NOMO-1 treated with DMSO at 0.1 percent for 48 hours (cell line): ENCODE results near the gene MTA3.
"Not testable (repeated sequence)": the region's sequence is repeated elsewhere in the genome, so short reads cannot be mapped to it uniquely, and the experiment has no call there.

Experiments
- DNase-seq: peaks from one replicate; lab custom pipeline; 2025; ENCODE audit not compliant: unreplicated experiment; lab: John Stamatoyannopoulos, UW

The MTA3 gene

DNA sequence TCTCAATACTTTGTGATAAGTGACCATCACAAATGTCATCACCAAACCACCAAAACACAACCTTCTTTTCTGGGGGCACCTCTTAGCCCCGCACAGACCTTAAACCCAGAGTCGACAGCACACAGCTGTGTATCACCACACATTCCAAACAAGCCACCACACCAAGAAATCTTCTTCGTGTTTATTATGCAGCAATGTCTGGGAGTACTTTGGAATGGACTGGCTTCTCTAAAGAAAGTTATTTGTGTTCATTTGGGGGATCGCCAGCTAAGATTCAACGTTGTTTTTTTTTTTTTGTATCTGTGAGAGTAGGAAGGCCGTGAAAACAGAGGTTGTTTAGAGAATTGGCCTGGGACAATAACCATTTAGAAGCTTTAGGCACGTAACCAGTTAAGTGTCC is 1.1 kb upstream of the MTA3 start:
- no peak for DNase-seq

- no peak for DNase-seq
These were observed 529 bp upstream of the MTA3 start for GRCh38 chr2:42567806-42568400.

DNA sequence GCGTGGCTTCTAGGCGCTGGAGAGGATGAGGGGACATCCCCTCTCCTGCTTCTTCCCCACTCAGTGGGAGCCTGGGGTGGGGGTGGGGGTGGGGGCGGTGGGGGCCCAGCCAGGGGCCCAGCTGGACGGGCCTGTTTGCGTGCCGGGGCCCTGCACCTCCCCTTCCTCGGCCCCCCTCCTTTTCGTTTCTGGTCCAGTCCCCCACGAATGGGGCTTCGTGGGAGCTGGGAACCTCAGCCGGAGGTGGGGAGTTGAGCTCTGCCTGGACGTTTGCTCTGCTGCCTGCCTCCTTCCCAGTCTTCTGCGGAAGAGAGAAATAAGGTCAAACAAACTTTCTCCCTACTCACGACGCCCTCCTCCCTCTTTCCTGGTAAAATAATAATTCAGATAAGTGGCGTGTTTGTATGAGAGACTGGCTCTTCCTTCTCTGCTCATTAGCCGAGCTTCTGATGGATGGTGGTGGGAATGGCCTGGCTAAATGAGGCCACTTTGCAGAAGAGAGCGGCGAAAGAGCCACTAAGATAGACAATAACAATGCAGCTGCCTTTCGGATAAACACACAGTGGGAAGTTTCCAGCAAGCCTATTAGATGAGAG is 782 bp downstream of the MTA3 start:
- no peak for DNase-seq

DNA sequence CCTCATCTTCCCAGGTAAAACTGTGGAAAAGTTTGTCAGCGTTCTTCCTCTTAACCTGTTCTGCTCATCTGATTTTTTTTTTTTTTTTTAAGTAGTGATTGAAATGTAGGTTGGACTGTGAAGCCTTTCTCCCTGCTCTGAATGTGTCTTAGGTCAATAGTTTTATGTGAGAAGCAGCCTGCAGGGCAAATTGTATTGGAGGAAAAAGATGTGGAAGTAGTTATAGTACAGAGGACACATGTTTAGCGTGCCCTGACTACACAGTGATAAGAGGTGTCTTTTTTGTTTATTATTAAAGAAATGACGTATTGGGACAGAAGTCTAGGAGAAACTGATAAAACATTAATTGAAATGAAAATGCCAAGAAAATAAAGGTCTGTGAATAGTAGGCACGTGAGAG is 1.5 kb downstream of the MTA3 start:
- no peak for DNase-seq

DNA sequence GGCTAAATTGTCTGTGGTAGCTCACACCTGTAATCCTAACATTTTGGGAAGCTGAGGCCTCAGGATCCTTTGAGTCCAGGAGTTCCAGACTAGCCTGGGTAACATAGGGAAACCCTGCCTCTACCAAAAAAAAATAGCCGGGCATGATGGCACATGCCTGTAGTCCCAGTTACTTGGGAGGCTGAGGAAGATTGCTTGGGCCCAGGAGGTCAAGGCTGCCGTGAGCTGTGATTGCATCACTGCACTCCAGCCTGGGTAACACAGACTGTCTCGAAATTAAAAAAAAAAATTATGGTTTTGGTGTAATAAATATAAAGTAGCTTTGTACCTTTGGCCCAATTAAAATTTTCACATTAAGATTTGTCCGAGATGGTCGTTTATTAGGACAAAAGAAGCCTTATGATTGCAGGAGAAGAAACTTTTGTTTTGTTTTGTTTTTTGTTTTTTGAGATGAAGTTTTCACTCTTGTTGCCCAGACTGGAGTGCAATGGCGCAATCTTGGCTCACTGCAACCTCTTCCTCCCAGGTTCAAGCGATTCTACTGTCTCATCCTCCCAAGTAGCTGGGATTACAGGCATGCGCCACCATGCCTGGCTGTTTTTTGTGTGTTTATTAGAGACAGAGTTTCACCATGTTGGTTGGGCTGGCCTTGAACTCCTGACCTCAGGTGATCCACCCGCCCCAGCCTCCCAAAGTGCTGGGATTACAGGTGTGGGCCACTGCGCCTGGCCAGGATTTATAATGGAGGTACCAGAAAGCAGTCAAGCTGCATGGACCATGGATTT is 4.1 kb downstream of the MTA3 start:
- DNase-seq = no peak

- DNase-seq = no peak
These were observed 4.8 kb downstream of the MTA3 start for GRCh38 chr2:42573256-42573655.

DNA sequence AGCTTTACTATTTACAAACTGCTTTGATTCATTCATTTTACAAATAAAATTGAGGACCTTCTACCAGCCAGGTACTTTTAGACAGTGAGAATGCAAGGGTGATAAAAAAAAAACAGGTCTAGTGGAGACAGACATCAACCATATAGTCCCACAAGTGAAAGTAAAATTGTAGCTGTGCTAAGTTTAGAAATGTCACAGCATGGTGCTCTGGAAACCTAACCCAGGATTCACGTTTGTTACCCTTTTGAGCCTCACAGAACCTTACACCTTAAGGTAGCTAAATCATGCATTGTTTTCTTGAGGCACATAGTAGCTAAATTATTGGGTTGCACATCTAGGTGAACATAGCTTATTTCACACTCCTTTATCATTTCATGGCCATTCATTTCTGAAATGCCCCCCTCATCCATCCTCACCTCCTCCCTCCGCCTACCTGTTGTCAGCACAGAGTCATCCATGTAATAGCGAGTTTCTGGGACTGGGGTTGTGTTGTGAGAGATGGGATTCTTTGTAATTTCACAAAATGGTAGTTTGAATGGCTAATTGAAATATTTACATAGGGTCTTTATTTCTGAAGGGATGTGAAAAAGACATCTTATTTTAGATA is 7.1 kb downstream of the MTA3 start:
- no peak for DNase-seq

DNA sequence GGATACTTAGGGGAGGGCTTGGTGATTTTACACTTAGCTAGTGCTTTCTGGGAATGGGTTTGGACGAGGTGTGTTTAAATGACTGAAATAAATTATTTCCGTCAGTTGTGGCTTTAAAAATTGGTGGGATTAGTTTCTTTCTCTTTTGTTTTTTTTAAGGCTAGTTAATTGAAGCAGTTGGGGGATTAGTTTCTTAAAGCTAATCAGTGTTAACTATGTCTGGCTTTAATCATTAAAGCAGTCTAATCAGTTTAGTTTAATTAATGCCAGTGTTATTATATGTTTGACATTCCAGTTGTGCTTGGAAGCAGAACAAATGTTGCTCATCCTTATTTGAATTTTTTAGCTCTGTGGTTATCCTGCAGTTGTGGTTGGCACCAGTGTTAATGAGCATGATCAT is 10.2 kb downstream of the MTA3 start:
- no peak for DNase-seq

DNA sequence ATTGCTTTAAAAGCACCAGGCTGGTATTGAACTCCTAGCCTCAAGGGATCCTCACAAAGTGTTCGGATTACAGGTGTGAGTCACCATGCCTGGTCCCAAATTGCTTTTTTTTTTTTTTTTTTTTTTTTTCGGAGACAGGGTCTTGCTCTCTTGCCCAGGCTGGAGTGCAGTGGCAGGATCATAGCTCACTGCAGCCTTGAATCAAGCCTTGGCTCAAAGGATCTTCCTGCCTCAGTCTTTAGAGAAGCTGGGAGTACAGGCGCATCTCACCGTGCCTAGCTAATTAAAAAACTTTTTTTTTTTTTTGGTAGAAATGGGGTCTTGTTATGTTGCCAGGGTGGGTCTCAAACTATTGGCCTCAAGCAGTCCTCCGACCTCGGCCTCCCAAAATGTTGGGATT is 12.8 kb downstream of the MTA3 start:
- no peak for DNase-seq

GRCh38 chr2:42584628-42585027 is 16.2 kb downstream of the MTA3 start:
- DNase-seq = not testable (repeated sequence)

DNA sequence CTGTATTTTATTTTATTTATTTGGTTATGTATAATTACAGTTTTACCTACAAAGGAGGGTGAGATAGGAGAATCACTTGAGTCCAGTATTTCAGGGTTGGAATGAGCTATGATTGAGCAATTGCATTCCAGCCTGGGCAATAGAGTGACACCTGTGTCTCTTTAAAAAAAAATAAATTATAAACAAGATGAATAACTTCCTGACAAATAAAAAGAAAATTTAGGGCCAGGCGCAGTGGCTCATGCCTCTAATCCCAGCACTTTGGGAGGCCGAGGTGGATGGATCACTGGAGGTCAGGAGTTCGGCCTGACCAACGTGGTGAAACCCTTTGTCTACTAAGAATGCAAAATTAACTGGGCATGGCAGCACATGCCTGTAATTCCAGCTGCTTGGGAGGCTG is 17.3 kb downstream of the MTA3 start:
- DNase-seq = no peak

- no peak for DNase-seq
These were observed 19.2 kb downstream of the MTA3 start for GRCh38 chr2:42587526-42588117.

DNA sequence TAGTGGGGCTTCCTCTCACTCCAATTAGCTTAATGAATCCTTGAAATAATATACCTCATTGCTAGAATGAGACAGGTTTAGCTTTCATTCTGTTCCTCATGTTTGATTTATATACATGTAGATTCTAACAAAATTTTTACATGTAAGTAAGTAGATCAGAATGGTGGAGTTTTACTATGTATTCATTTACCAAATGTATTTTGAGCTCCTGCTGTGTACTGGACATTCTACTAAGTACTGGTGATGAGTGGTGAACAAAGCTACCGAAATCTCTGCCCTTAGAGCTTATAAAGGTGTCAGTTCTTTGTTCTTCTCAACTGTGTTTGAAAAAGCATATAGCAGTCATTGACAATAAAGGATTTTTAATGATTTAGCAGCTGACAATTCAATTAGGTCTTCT is 19.7 kb downstream of the MTA3 start:
- DNase-seq = no peak

DNA sequence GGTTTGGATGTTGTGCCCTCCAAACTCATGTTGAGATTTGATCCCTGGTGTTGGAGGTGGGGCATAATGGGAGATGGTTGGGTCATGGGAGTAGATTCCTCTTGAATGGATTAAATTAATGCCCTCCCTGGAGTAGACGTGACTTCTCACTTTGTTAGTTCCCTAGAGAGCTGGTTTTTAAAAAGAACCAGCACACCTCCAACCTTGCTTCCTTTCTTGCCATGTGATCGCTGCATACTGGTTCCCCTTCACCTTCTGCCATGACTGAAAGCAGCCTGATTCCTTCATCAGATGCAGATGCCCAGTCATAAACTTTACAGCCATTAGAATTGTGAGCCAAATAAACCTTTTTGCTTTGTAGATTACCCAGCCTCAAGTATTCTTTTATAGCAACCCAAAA is 21.7 kb downstream of the MTA3 start:
- DNase-seq = no peak

- no peak for DNase-seq
These were observed 24.9 kb downstream of the MTA3 start for GRCh38 chr2:42593282-42593681.

DNA sequence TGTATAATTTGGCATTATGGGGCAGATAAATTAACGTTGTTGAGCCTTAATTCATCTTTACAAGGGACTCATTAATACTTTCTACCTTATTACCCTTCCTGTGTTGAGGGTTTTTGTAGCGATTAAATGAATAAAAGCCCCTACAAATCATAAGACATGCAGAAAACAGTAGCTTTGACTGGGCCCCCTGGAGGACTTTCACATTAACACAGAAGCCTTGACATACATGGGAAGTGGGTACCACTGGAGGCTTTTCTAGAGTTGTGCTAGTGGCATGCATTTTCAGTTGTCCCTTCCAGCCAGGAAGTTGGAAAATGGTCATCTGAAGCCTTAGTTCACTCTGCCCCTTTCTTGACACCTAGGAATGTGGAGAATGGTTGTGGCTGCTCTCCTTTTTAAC is 30.2 kb downstream of the MTA3 start:
- DNase-seq = no peak

DNA sequence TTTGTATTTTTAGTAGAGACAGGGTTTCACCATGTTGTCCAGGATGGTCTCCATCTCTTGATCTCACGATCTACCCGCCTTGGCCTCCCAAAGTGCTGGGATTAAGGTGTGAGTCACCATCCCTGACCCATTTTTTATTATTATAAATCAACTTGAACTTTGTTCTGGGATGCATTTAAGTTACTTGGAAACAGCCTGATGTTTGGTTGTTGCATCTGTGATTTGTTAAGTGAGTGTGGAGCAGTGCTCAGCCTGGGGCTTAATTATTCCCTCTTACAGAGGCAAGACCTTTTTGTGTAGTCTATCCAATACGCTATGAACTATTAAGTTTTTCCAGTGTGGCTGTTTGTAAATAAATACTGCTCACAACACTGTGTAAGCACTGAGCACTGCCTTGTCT is 32.6 kb downstream of the MTA3 start:
- DNase-seq = no peak

DNA sequence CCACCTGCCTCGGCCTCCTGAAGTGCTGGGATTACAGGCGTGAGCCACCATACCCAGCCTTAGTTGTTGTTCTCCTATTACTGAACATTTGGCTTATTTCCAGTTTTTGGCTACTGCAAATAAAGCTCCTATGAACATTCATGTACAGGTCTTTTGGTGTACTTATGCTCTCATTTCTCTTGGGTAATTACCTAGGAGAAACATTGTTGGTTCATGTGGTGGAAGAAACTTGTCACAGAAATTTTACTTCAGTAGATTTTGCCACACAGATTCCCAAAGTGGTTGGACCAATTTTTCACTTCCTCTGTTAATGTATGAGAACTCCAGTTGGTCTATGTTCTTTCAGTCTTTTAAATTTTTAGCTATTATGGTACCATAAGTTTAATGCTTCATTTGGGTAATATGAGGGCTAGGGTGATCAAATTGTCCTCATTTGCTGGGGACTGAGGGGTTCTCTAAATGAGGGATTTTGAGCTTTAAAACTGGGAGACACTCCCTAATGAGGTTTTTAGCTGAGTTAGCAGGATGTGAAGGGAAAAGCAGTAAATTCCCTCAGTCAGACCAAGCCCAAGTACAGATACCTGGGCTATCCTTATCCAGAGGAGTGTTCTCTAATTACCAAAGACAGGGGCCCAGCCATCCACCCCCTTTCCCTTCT is 33.9 kb downstream of the MTA3 start:
- DNase-seq = no peak

GRCh38 chr2:42602876-42603219 is 34.4 kb downstream of the MTA3 start:
- DNase-seq = no peak

DNA sequence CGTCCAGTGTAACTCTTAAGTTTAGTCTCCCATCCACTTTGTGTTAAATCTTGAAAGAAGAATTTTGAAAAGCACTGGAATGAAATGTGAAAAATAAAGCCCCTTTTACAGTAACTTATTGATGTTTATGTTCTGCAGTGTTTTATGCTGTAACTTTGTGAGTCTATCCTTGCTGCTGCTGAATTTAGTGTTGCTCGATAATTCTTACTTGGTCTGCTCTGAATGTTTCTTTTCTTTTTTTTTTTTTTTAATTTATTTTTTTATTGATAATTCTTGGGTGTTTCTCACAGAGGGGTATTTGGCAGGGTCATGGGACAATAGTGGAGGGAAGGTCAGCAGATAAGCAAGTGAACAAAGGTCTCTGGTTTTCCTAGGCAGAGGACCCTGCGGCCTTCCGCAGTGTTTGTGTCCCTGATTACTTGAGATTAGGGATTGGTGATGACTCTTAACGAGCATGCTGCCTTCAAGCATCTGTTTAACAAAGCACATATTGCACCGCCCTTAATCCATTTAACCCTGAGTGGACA is 36.0 kb downstream of the MTA3 start:
- not testable (repeated sequence) for DNase-seq

DNA sequence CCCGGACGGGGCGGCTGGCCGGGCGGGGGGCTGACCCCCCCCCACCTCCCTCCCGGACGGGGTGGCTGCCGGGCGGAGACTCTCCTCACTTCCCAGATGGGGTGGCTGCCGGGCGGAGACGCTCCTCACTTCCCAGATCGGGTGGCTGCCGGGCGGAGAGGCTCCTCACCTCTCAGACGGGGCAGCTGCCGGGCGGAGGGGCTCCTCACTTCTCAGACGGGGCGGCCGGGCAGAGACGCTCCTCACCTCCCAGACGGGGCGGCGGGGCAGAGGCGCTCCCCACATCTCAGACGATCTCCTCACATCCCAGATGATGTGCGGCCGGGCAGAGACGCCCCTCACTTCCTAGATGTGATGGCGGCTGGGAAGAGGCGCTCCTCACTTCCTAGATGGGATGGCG is 37.7 kb downstream of the MTA3 start:
- DNase-seq = not testable (repeated sequence)
